Natural killer cell (primary cell): ENCODE results near the gene PIAS4. TPM values are rescaled to one million over a fixed set of nuclear protein-coding genes. Genes with fewer than 3 reads are reported as not detected.

ENCODE experiments used
- ATAC-seq, 3 donors: fragments of 150-1000 bp in 2 of 3; fragments of 200-7000 bp in 1 of 3; cut with Tn5 transposase; 1 replicate in 1 of 3; 2 replicates in 2 of 3; pipeline ENCODE4 v1.10.0; 2021; ENCODE audit warnings: mild to moderate bottlenecking in 2 of 3, moderate library complexity in 2 of 3
- DNase-seq, 2 donors: peaks; one replicate each; pipeline versions ENCODE4 v3.0.0 to v3.0.0-alpha.2; 2013 to 2021; ENCODE audit warnings: mixed read lengths in 1 of 2
- H3K27ac ChIP-seq: one replicate; pipeline ENCODE4 v1.5.1; 2013; ENCODE audit warnings: mild to moderate bottlenecking, low read length
- H3K27me3 ChIP-seq: one replicate; pipeline ENCODE4 v1.6.1; 2013; ENCODE audit warnings: low read length; ENCODE audit not compliant: control insufficient read depth, insufficient read depth
- H3K36me3 ChIP-seq: one replicate; pipeline ENCODE4 v1.6.1; 2013; ENCODE audit warnings: low read length; ENCODE audit not compliant: control insufficient read depth, insufficient read depth
- H3K4me1 ChIP-seq: one replicate; pipeline ENCODE4 v1.6.1; 2013; ENCODE audit warnings: low read length; ENCODE audit not compliant: control insufficient read depth, insufficient read depth
- H3K4me3 ChIP-seq: one replicate; pipeline ENCODE4 v1.5.1; 2013; ENCODE audit warnings: low read length
- H3K9me3 ChIP-seq: one replicate; pipeline ENCODE4 v1.6.1; 2013; ENCODE audit warnings: low read length; ENCODE audit not compliant: control insufficient read depth, insufficient read depth
- H3K27ac Mint-ChIP-seq, 2 donors: one replicate each; pipeline ENCODE4 v1.8.0; 2022; ENCODE audit warnings: mild to moderate bottlenecking in 2 of 2, mixed read lengths in 2 of 2, moderate library complexity in 1 of 2
- H3K27me3 Mint-ChIP-seq, 2 donors: one replicate each; pipeline ENCODE4 v1.8.0; 2022; ENCODE audit warnings: low read depth in 2 of 2, mixed read lengths in 2 of 2
- H3K36me3 Mint-ChIP-seq: one replicate; pipeline ENCODE4 v1.8.0; 2022; ENCODE audit warnings: mixed read lengths
- H3K4me1 Mint-ChIP-seq, 2 donors: one replicate each; pipeline ENCODE4 v1.8.0; 2022; ENCODE audit warnings: mixed read lengths in 2 of 2
- H3K4me3 Mint-ChIP-seq: one replicate; pipeline ENCODE4 v1.8.0; 2022; ENCODE audit warnings: mild to moderate bottlenecking, moderate library complexity, mixed read lengths
- H3K9me3 Mint-ChIP-seq, 2 donors: one replicate each; pipeline ENCODE4 v1.8.0; 2022; ENCODE audit warnings: mixed read lengths in 2 of 2
- CTCF ChIP-seq: fragments of 200-600 bp; IDR thresholded peaks from one replicate; pipeline ENCODE4 v1.8.0; 2022; ENCODE audit warnings: antibody characterized with exemption
- WGBS: methylation state at CpG from one replicate; pipeline ENCODE4 v1.1.7; 2013; ENCODE audit warnings: missing lambda C conversion rate; ENCODE audit not compliant: insufficient coverage; 5-methylcytosine and 5-hydroxymethylcytosine counted together
- intact Hi-C: fragments of 100-400 bp; cut with micrococcal nuclease; formaldehyde crosslinking; loops from one replicate; pipeline ENCODE4 v1.14.2; 2022
- total RNA-seq, 4 donors: library from RNA; stranded (reverse); fragments of 120-200 nt in 1 of 4; gene quantifications; one replicate each; pipeline versions ENCODE4 v1.2.3 to v1.2.4, GENCODE V29; 2013 to 2022

The PIAS4 gene
- total RNA-seq, 3 donors from 2014 or later (not counting 1 experiment from before 2014, with no cell fraction given) = 25.4 to 39.4 (median 26.8) TPM

- intact Hi-C loops = no loop called here
- H3K27ac Mint-ChIP-seq = no peak overlapping the region
- H3K27ac ChIP-seq = no peak overlapping the region
- H3K27me3 ChIP-seq = no peaks in the 10 kb centered on the region
- H3K9me3 ChIP-seq = no peaks in the 10 kb centered on the region
- H3K4me1 Mint-ChIP-seq = peaks cover 13 to 37% of the 10 kb centered on the region in 2 donors
- no peaks in the 10 kb centered on the region for H3K36me3 ChIP-seq
- H3K4me3 ChIP-seq = no peak overlapping the region
- H3K4me1 ChIP-seq = peaks cover 84% of the 10 kb centered on the region
- WGBS = 96% methylated on average over 9 of the region's 9 CpGs
- no peaks in the 10 kb centered on the region for H3K27me3 Mint-ChIP-seq
- H3K4me3 Mint-ChIP-seq = no peak overlapping the region
- TF ChIP-seq CTCF = no peak
- no peaks in the 10 kb centered on the region for H3K9me3 Mint-ChIP-seq
- DNase-seq (no peak), ATAC-seq (no peak)
- no peaks in the 10 kb centered on the region for H3K36me3 Mint-ChIP-seq
These were observed 74.6 kb downstream of the PIAS4 start for GRCh38 chr19:4082172-4082571.

GRCh38 chr19:4083677-4084546, 76.4 kb downstream of the PIAS4 start:
- H3K27me3 Mint-ChIP-seq = no peaks in the 10 kb centered on the region
- H3K4me3 ChIP-seq = peak overlapping the region; percentile 21
- no peaks in the 10 kb centered on the region for H3K36me3 Mint-ChIP-seq
- DNase-seq (peak in 1 of 2 donors; percentile 59), ATAC-seq (peak; percentile 38 to 63 (median 45))
- H3K4me3 Mint-ChIP-seq = peak overlapping the region; percentile 89
- H3K27me3 ChIP-seq = no peaks in the 10 kb centered on the region
- H3K4me1 ChIP-seq = peaks cover 86% of the 10 kb centered on the region
- 47% methylated on average over 25 of the region's 28 CpGs for WGBS
- H3K9me3 ChIP-seq = no peaks in the 10 kb centered on the region
- H3K9me3 Mint-ChIP-seq = no peaks in the 10 kb centered on the region
- peak overlapping the region; percentile 67 to 88 for H3K27ac Mint-ChIP-seq
- H3K27ac ChIP-seq = peak overlapping the region; percentile 82
- H3K4me1 Mint-ChIP-seq = peaks cover 29 to 39% of the 10 kb centered on the region in 2 donors
- H3K36me3 ChIP-seq = no peaks in the 10 kb centered on the region
- intact Hi-C loops = no loop called here
- no peak for TF ChIP-seq CTCF

- intact Hi-C loops = no loop called here
- H3K4me3 Mint-ChIP-seq = peak overlapping the region; percentile 89
- Histone ChIP-seq H3K9me3 (no peaks in the 10 kb centered on the region), H3K27ac (peak overlapping the region; percentile 82), H3K4me1 (peaks cover 87% of the 10 kb centered on the region), H3K27me3 (no peaks in the 10 kb centered on the region), H3K4me3 (no peak overlapping the region), H3K36me3 (no peaks in the 10 kb centered on the region)
- WGBS = 47% methylated on average over 8 of the region's 8 CpGs
- DNase-seq (no peak), ATAC-seq (peak in 1 of 3 donors; percentile 6)
- no peak for TF ChIP-seq CTCF
- H3K27me3 Mint-ChIP-seq = no peaks in the 10 kb centered on the region
- peak overlapping the region; percentile 67 to 88 for H3K27ac Mint-ChIP-seq
- no peaks in the 10 kb centered on the region for H3K9me3 Mint-ChIP-seq
- H3K36me3 Mint-ChIP-seq = no peaks in the 10 kb centered on the region
- peaks cover 35 to 45% of the 10 kb centered on the region in 2 donors for H3K4me1 Mint-ChIP-seq
These were observed 77.0 kb downstream of the PIAS4 start for GRCh38 chr19:4084547-4084877.
